Hematopoietic multipotent progenitor cell treated with erythropoietin and hydrocortisone succinate and interleukin-3 and kit ligand, for 8 days (in vitro differentiated cells): ENCODE data around the gene PEAK3.

ENCODE experiments used
- DNase-seq: peaks from one replicate; pipeline ENCODE4 v3.0.0-alpha.2; 2015

Gene PEAK3

GRCh38 chr19:2249010-2249866, 32.7 kb downstream of the PEAK3 start, which contains the start of gene AMH:
Gene AMH (plus strand): TSS chr19:2249323. CDS start chr19:2249333, 10 bp downstream.
- DNase-seq, result no peak

GRCh38 chr19:2248136-2249009, 33.6 kb downstream of the PEAK3 start:
- no peak for DNase-seq

- DNase-seq, result no peak
Measured at GRCh38 chr19:2247433-2248101, 34.4 kb downstream of the PEAK3 start.

GRCh38 chr19:2246801-2247361, 35.1 kb downstream of the PEAK3 start:
- DNase-seq, result no peak

GRCh38 chr19:2246014-2246620, 35.9 kb downstream of the PEAK3 start:
- no peak for DNase-seq

GRCh38 chr19:2245273-2245672, 36.7 kb downstream of the PEAK3 start:
- DNase-seq, result no peak

- no peak for DNase-seq
Measured at GRCh38 chr19:2244486-2244885, 37.5 kb downstream of the PEAK3 start.

- DNase-seq, result no peak
Measured at GRCh38 chr19:2244125-2244411, 37.9 kb downstream of the PEAK3 start.

- no peak for DNase-seq
Measured at GRCh38 chr19:2243274-2244124, 38.5 kb downstream of the PEAK3 start.

- DNase-seq, result no peak
Measured at GRCh38 chr19:2242816-2243215, 39.2 kb downstream of the PEAK3 start.

- no peak for DNase-seq
Measured at GRCh38 chr19:2242092-2242537, 39.9 kb downstream of the PEAK3 start.

- no peak for DNase-seq
Measured at GRCh38 chr19:2240881-2241760, 40.9 kb downstream of the PEAK3 start.

- peak; percentile 74 for DNase-seq
Measured at GRCh38 chr19:2239771-2240770, 41.9 kb downstream of the PEAK3 start.

- no peak for DNase-seq
Measured at GRCh38 chr19:2239173-2239572, 42.8 kb downstream of the PEAK3 start.

GRCh38 chr19:2237869-2238153, 44.2 kb downstream of the PEAK3 start:
- DNase-seq, result no peak

- DNase-seq, result no peak
Measured at GRCh38 chr19:2237051-2237868, 44.7 kb downstream of the PEAK3 start.

- DNase-seq, result peak; percentile 98
Measured at GRCh38 chr19:2236314-2237050, 45.5 kb downstream of the PEAK3 start, which contains the start of the genes PLEKHJ1 and SF3A2. Gene PLEKHJ1 (minus strand): TSS chr19:2236329. CDS start chr19:2236248, 81 bp downstream. Gene SF3A2 (plus strand): TSS chr19:2236824. CDS start chr19:2243419, 6,595 bp downstream.

GRCh38 chr19:2236064-2236313, 46.0 kb downstream of the PEAK3 start:
- DNase-seq, result no peak
